Left lobe of liver (tissue), 2 donors: ENCODE measurements around the gene HOXB8. TPM values are rescaled to one million over a fixed set of nuclear protein-coding genes. Genes with fewer than 3 reads are reported as not detected.

Source experiments
- ATAC-seq: fragments of 200-7000 bp; cut with Tn5 transposase; one replicate; pipeline ENCODE4 v1.9.1; 2020; ENCODE audit warnings: mild to moderate bottlenecking, moderate library complexity
- DNase-seq: peaks from one replicate; pipeline ENCODE4 v3.0.0-alpha.2; 2020; ENCODE audit warnings: low spot score
- total RNA-seq: library from RNA; stranded (reverse); gene quantifications from one replicate; pipeline ENCODE4 v1.2.1, GENCODE V29; 2021
- donor health status: DM: no; HTN: no; CAD: no; lungs with moderate emphysema.
- donor health status: DM: no; HTN: yes; CAD: no.

Gene HOXB8
- 0.15 TPM for total RNA-seq

DNA sequence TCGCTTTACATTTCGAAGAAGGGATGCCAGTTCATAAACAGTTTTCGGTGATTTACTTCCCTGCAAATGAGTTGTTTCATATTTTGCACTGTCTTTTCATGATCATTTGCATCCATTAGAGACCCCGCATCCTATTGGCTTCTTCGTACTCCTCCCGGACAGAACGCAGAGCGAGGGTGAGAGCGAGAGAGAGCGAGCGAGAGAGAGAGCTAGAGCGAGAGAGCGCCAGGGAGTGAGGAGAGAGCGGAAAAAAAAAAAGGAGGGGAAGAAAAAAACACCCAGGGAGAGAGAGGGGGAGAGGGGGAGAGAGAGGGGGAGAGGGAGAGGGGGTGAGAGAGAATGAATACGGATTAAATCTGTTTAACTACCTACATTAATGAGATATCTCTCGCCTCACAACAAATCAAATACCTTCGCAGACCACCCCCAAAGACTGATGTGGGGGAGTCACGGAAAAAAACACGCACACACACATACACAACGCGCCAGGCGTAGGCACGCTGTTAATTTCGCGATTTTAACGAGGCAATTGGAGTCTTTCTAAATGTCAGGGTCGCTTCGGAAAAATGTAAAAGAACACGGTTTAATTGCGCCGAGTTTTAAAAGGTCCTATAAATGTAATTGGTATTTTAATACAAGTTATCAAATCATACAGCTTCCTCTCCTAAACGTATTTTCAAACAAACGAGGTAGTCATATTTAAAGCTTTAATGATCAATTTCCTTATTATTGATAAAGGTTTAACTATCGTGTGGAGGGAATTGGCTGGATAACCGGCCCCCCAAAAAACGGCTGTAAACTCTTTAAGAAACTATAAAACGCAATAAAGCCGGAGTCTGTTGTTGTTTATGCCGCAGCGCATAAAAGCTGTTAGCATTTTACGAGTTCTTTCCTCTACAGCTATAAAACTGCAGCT, at the start of gene HOXB8:
Gene HOXB8, minus strand, starts transcription at position 246 of the 916 bp plus-strand sequence. CDS start 588 bp downstream, outside the sequence.
- DNase-seq (no peak), ATAC-seq (no peak)

DNA sequence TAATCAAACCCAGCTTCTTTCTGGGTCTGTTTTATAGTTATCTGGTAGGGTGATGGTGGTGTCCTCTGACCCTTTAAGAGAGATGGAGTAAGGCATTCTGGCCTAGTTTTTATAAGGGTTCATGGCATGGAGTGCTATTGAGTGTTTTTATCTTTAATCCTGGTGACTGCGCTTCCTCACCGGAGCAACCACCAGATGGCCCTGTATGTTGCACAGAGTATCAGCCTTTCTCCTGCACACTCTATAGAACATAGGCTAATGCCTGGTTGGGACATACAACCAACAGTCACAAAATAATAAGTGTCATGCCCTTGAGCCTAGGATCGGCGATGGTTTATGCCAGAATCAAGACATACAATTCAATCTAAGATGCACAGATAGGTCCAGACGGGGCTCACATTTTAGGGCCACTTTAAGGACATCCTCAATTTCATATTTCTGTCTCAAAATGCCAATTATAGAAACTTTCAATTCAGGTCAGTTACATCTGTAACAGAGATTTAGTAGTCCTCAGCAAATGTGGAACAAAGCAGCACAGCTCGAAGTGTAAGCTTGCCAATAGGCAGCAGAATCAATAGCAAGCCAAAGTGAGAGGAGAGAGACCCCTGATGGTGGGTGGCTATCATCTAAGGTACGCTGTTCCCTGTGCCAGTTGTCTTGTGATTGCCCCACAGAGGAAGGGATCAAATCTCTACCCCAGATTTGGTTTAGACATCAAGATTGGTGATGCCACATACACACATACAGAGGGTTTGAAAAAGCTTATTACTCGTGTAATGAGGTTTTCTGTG, 48.2 kb upstream of the HOXB8 start:
- DNase-seq, result no peak
- no peak for ATAC-seq

DNA sequence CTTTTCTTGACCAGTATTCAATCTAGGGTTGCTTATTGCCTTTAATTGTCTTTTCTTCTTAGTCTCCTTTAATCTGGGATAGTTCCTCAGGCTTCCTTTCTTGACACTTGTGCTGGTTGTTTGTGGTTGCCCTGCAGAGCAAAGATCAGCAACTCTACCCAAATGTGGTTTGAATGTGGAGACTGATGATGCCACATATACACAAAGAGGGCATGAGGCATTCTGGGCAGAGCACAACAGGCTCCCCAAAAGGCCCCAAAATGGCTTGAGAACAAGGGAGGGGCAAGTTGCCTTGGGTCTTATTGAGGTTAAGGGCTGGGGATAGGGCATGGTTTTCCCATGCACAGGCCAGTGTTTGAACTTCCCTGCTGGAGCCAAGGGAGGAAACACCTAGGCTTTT, 40.8 kb upstream of the HOXB8 start:
- DNase-seq (no peak), ATAC-seq (no peak)

DNA sequence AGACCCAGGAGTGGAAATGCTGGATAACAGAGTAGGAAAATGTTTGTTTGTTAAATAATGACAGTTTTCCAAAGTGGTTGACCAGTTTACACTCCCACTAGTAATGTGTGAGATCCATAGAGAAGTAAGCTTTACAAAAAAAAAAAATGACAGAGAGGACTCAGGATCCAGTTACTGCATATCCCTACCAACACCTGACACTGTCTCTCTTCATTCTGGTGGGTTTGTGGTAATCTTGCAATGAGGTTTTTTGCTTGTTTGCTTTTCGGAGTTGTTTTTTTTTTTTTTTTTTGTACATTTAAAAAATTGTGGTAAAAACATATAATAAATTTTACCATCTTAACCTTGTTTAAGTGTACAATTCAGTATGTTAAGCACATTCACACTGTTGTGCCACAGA, 34.6 kb upstream of the HOXB8 start:
- no peak for ATAC-seq
- no peak for DNase-seq

DNA sequence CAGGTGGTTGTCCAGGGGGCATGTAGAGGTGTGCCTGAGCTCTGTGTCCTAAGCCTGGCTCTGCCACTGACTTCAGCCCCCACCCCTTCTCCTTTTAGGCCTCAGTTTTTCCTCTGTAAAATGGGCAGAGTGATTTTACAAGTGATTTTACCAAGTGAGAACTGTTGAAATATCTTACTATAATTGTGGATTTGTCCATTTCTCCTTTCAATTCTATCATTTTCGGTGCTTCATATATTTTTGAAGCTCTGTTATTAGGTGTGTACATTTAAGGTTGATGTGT, 32.8 kb upstream of the HOXB8 start:
- ATAC-seq, result no peak

DNA sequence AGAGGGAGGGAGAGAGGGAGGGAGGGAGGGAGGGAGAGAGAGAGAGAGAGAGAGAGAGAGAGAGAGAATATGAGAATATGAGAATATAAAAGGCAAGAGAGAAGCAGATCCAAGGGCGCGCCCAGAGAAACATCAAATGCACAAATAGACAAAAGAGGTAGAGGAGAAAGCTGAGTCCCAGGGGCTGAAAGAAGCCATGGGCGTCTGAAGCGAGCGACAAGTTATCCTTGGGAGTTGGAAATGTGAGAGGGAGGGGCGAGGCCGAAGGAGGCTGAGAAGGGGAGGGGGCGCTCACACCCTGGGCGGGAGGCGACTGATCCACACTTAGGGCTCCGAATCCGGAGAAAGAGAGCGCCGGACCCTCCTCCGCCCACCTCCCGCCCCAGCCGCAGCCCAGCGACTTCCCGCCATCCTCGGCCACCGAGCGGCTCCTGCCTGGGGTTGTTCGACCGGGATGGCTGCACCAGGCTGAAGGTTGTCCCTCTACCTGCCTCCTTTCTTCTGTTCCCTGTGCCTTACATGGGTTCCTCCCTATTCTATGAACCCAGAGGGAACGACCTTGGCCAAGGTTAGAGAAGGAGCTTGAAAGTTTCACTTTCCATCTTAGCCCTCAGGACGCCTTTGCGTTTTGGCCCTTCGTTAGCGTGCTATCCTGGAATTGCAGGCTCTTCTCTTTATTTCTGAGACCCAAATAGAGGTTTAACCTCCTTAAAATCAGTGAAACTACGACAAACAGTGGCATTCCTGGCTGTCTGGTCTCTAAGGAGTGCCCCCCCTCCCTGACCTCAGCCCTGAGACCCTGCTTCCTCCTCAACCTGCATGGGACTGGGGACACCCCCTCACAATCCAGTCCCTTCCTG, 32.2 kb upstream of the HOXB8 start:
- ATAC-seq (no peak), DNase-seq (no peak)

More for the DNA sequence above, 32.8 kb upstream of the HOXB8 start:
- no peak for DNase-seq

DNA sequence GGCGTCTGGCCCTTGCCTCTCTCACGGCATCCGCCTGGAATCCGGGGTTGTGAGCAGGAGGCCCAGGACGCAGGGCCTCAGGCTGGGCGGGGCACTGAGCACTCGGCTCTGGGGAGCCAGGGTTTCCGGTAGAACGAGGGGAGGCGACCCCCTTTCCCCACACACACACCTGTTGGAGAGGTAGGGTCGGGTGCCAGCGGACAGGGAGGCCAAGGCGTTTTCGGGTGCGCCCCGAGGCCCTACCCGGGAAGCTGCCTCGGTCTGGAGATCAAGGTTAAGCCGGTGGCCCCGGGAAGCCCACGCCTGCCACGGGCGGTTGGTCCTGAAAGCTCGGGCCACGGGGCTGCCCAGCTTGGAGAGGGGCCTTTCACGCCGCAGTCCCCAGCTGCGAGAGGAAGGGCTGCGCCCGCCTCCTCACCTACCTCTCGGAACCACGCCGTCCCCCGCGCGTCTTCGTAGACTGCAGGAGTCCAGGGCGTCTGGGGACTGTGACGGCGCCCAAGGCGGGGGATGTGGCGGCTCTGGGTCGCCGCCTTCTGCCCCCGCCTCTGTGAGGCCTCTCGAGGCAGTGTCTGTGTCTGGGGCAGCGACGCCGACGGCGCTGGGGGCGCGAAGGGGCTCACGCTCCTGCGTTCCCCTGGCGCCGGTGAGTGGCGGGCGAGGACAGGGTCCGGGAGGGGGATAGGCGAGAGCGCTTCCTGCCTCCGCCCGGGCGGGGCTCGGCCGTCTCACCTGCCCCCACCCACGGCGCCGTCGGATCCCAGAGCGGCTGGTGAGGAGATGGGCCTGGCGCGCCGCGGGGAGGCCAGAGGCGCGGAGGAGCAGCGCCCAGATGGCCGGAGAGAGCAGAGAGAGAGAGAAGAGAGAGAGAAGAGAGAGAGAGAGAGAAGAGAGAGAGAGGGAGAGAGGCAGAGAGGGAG, 31.4 kb upstream of the HOXB8 start:
- no peak for DNase-seq
- no peak for ATAC-seq

DNA sequence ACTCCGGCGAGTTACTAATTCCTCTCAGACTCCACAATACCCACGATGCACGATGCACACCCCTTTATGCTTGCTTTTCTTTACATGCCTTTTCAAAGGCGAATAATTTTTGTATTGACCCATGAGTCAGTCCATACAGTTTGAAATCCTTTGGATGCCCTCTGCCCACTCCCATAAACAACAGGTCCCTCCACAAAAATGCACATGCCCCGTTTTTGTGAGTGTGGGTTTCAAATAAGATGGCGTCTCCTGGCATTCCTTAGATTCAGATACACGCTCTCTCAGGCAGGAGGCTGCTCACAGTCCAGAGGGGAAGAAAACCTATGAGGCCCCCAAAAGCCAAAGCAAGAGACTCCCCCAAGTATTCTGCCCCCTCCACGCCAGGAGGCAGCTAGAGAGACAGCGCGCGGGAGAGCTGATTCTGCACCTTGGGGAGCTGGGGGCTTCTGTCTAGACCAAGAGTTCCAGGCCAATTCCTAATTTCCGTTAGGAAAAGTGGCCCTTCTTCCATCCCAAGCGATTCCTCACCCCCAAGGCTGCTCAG, 30.6 kb upstream of the HOXB8 start:
- ATAC-seq (no peak), DNase-seq (no peak)

DNA sequence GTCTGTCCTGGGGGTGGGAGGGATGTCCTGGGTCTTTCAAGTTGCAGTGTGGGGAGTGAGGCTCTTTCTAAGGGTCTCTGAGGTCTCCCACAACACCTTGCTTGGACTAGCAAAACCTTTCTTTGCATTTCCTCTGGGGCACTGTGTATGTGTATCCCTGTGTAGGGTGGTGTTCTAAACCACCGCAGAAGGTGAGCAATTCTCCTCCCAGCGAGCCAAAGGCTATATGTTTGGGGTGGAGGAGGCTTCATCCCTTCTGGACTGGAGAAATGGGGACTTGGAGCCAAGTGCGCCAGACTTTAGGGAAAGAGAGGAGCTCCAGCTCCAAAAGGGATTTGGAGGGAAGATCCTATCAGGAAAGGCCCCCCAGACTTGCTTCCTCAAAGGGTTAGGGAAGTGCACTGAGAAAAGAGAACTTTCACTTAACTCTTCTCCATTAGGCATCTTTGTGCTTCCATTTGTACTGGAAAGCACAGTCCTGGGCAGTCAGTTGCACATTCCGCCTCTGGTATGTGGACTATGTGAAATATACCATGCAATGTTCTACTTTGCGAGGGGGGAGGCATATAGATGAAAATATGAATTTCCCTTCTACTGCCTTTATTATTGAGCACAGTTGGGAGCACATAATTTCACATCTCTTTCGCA, 29.9 kb upstream of the HOXB8 start:
- ATAC-seq (no peak), DNase-seq (no peak)

DNA sequence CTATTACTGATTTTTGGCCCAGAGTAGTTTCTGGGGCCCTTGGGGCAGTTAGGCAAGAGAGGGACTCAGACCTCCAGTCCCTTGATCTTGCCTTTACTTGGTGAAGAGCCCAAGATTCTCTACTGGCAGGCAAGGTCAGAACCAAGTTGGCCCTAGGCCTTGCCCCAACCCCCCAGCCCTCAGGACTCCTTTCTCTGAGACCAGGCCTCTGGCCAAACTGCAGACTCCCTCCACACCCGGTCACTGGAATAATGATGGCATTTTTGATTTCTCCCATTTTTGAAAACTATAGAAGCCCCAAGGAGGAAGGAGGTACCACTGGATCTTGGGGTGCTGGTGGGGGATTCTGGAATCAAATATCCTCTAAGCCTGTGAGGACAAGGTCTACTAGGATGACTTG, 29.1 kb upstream of the HOXB8 start:
- DNase-seq (no peak), ATAC-seq (no peak)

DNA sequence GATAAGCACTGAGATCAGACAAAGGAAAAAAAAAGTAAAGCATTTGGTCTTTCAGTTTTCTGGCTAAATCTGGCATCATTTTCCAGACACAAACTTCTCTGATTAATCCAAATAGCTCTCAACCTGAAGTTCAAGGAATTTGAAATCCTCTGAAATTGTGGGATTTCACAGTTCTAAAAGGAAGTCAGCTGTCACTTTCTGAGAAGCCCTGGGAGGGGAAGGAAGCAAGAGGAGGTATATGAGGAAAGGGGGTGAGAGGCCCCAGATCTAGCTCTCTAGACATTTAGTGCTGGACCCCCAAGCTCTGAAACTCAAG, 28.6 kb upstream of the HOXB8 start:
- no peak for ATAC-seq

DNA sequence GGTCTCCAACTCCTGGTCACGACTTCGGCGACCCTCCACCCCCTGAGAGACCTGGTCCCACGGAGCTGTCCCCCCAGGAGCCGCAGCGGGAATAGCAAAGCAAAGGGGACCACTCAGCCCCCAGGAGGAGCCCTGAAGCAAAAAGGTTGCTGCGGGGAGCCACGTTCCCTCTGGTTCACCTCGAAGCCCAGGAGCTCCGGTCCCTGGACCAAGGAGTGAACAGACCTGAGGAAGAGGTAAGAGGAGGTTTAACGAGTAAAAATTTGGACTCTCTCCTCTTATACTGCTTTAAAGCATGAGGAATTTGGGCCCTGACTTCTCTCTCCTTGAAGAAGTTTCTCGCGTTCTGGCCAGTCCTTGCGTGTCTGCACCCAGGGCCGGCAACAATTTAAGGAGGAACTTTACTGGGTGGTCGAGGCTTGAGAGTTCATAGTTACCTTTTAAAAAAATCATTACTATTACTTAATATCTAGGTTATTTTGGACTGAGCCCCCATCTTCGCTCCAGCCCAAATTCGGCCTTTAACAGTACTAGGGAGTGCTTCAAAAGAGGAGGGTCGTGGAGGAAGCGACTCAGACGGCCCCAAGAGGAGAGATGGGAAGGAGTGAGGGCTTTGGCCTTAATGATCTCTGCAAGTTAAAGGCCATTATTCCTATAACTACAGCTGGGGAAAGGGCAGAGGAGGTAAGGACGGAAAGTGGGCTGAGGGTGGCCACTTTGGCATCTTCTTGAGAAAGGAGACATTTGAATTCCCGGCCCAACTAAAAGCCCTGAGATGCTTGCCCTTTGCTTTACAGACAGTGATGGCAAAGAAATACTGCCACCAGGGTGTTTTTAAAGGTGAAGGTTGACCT, 28.0 kb upstream of the HOXB8 start:
- ATAC-seq (no peak), DNase-seq (no peak)

More for the DNA sequence above, 28.6 kb upstream of the HOXB8 start:
- no peak for DNase-seq

DNA sequence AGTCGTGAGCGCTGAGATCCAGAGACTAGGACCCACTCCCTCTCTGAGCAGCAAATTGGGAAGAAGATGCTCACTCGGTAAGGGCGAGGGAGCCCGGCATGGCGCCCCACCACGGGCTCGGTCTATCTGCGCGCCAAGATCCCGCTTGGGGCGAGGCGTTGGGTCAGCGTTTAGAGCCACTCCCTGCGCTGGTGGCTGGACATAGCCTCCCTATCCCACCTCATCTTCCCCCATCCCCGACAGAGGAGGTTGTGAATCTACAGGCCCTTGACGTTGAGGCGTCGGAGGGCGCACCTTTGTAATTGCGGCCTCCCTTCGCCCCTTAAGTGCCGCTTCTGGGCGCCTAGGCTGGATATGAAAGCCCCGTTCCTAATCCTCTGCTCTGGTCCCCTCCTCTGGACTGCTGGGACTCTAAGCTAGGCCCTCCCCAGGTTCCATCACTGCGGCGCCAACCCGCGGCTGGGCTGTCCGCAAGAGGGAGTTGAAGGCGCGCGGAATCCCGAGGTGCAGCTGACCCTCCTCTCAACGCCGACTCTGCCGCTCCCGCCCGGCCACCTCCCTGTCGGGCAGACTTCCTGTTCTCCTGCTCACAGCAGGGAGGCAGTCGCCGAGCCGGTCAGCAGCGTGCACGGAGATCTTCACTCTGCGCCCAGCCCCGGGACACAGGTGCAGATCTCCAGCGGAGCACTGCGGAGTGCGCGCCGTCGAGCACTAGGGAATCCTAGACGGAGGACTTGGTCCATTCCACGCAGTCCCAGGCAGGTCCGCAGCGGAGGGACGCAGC, 27.2 kb upstream of the HOXB8 start:
- no peak for DNase-seq

DNA sequence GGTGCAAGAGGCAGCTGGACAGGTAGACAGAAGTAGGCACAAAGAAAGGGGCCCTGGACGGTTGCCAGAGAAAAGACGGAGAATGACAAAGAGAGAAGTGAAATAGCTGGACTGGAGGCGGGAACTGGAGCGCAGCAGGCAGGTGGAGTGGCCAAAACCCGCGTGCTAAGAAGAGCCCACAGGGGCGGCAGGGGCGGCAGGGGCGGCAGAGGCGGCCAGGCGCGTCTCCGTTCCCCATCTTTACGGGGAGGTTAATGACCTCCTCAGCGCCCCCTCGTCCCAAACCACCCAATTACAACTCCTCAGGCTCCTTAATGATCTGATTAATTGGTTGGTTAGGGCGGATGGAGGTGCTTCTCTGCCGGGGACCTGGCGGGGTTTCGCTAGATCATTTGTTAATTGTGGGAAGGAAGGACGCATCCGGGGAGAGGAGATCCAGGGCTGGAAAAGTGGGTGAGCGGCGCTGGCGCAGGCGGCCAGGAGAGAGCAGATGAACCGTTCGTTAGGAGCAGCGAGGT, 26.5 kb upstream of the HOXB8 start:
- no peak for ATAC-seq
- no peak for DNase-seq

More for the DNA sequence above, 27.2 kb upstream of the HOXB8 start:
- ATAC-seq, result no peak

DNA sequence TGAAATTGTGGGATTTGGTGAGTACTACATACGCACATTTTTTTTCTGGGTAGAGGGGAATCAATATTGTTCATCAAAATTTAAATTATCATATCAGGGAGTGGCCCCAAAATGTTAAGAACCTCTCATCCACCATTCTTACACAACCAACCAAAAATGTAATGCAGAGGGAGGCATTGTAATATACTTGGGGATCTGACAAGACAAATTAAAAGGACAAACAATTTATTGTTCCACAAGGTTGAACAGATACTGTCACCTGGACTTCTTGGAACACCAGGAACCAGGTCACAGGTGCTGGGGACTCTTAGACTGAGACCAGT, 25.7 kb upstream of the HOXB8 start:
- ATAC-seq (no peak), DNase-seq (no peak)

DNA sequence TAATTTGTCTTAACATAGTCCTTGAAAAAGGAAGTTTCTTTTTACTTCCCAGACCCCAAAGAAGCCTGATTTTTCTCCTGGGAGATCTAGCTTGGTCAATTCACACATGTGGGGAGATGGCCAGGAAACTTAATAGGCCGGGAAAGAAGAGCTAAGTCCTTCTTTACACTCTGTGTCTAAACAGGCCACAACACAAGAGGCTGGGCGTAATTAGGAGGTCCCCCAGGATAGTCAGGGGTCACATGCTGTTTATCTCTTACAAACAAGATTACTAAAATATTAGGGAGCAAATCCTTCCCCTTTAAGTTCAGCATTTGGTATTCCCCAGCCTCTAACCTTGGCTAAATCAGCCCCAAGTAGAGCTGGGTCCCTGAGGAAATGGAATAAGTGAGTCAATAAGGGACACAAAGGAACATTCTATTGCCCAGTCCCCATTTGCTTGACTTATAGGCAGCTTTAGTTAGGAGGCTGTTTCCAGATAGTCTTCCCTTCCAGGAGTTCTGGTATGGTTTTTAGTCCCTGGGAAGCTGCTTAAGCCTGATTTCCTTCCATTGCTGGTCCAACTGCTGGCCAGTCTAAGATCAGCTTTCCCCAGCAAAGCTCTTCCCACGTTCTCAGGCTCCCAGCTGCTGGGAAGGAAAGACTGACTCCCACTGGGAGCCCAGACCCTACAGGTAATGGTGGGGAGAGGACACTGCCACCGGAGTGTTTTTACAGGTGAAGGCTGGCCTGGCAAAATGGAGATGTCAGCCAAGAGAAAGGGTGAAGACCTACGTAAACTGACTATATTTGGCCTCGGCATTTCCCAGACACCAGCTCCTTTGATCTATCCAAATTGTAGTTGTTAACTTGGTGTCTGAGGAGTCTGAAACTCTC, 25.1 kb upstream of the HOXB8 start:
- ATAC-seq, result no peak

DNA sequence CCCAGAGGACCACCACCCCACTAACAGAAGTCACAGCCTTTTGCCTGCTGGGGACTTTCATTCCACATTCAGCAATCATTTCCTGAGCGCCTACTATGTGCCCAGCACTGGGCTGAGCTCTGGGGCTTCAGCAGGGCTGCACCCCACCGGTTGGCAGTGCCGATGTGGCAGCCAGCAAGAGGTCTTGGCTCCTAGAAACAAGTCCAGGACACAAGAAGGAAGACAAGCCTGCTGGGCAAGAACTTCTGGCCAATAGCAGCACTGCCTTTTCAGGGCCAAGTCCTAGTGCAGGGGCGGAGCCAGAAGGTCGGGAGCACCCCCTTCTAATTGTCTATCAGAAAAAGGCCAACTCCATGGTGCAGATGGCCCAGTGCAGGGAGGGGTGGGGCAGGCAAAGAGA, 24.0 kb upstream of the HOXB8 start:
- no peak for ATAC-seq
- no peak for DNase-seq

More for the DNA sequence above, 25.1 kb upstream of the HOXB8 start:
- DNase-seq, result no peak
